Tibial nerve (tissue), 4 donors: ENCODE measurements around the gene TIPRL. TPM values are rescaled to one million over a fixed set of nuclear protein-coding genes. Genes with fewer than 3 reads are reported as not detected.
A peak's percentile ranks its signal among the peaks of the same experiment; 100 is the strongest.

Source experiments
- DNase-seq, 2 donors: peaks; one replicate each; pipeline ENCODE4 v3.0.0-alpha.2; 2019; ENCODE audit warnings: low spot score in 2 of 2
- H3K27ac ChIP-seq, 4 donors: fragments of 200-600 bp; sonication (generic) in 3 of 4; one replicate each; pipeline ENCODE4 v1.5.1; 2017 to 2019; ENCODE audit warnings: mild to moderate bottlenecking in 1 of 4
- H3K27me3 ChIP-seq, 2 donors: fragments of 200-600 bp; sonication (generic) in 1 of 2; one replicate each; pipeline versions ENCODE4 v1.5.1 to v1.6.0; 2017 to 2019
- H3K36me3 ChIP-seq, 3 donors: fragments of 200-600 bp; sonication (generic); one replicate each; pipeline ENCODE4 v1.5.1; 2018 to 2019
- H3K4me1 ChIP-seq, 4 donors: fragments of 200-600 bp; sonication (generic) in 3 of 4; one replicate each; pipeline ENCODE4 v1.5.1; 2017 to 2019
- H3K4me3 ChIP-seq, 4 donors: fragments of 200-600 bp; sonication (generic) in 3 of 4; one replicate each; pipeline ENCODE4 v1.5.1; 2017 to 2019; ENCODE audit warnings: mild to moderate bottlenecking in 1 of 4, moderate library complexity in 1 of 4
- H3K9me3 ChIP-seq, 4 donors: fragments of 200-600 bp; sonication (generic) in 3 of 4; one replicate each; pipeline ENCODE4 v1.5.1; 2017 to 2019
- EP300 ChIP-seq, 2 donors: sonication (generic); formaldehyde crosslinking; IDR thresholded peaks; one replicate each; pipeline ENCODE4 v1.6.1; 2017; ENCODE audit warnings: antibody characterized with exemption in 2 of 2, mild to moderate bottlenecking in 1 of 2
- POLR2A ChIP-seq, 2 donors: fragments of 450-650 bp; IDR thresholded peaks; one replicate each; pipeline ENCODE4 v1.6.1; 2017; ENCODE audit warnings: antibody characterized with exemption in 2 of 2, mild to moderate bottlenecking in 2 of 2, moderate library complexity in 2 of 2
- WGBS, 2 donors: methylation state at CpG; one replicate each; pipeline ENCODE4 v1.1.5; 2018; 5-methylcytosine and 5-hydroxymethylcytosine counted together
- total RNA-seq, 4 donors: library from RNA; depleted of rRNA; stranded (reverse); fragments of >200 nt; gene quantifications; one replicate each; pipeline ENCODE4 v1.1.0, GENCODE V29; 2016
- TF ChIP-seq, protein P1 (sequence below), 5 experiments: fragments of 200-600 bp in 3 of 5; fragments of 450-650 bp in 2 of 5; sonication (generic) in 3 of 5; IDR thresholded peaks; one replicate each; pipeline ENCODE4 v1.5.1; 2016 to 2019; ENCODE audit warnings: antibody characterized with exemption in 5 of 5, mild to moderate bottlenecking in 3 of 5, moderate library complexity in 2 of 5

Gene TIPRL
- total RNA-seq, 4 donors from 2014 or later, result 16.5 to 25.3 (median 20.6) TPM

DNA sequence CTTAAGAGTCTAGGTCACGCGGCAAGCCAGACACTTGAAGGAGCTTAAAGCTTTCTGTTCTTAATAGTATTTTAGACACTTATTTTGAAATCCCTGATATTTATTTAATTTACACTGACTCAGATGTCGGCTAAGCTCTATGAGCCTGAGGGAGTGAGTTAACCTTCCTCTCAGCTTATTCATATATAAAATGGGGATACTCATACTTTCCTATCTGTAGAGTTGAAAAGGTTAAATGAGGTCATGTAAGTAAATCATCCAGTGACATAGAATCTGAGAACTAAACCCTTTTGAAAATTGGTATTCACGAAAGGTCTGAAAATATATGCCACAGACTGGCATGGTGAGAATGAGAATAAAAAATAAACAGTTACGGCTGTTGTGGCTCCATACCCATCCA, 40.6 kb upstream of the TIPRL start:
- peaks cover 0 to 35% (median 11%) of the 10 kb centered on the region in 4 donors for H3K4me1 ChIP-seq
- peak overlapping the region in 2 of 4 donors; percentile 78 to 90 for H3K27ac ChIP-seq
- no peaks in the 10 kb centered on the region for H3K36me3 ChIP-seq
- H3K27me3 ChIP-seq, result no peaks in the 10 kb centered on the region
- H3K9me3 ChIP-seq, result no peaks in the 10 kb centered on the region
- TF ChIP-seq, protein P1, sequence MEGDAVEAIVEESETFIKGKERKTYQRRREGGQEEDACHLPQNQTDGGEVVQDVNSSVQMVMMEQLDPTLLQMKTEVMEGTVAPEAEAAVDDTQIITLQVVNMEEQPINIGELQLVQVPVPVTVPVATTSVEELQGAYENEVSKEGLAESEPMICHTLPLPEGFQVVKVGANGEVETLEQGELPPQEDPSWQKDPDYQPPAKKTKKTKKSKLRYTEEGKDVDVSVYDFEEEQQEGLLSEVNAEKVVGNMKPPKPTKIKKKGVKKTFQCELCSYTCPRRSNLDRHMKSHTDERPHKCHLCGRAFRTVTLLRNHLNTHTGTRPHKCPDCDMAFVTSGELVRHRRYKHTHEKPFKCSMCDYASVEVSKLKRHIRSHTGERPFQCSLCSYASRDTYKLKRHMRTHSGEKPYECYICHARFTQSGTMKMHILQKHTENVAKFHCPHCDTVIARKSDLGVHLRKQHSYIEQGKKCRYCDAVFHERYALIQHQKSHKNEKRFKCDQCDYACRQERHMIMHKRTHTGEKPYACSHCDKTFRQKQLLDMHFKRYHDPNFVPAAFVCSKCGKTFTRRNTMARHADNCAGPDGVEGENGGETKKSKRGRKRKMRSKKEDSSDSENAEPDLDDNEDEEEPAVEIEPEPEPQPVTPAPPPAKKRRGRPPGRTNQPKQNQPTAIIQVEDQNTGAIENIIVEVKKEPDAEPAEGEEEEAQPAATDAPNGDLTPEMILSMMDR (IDR thresholded peaks at IDR 0.05), result no peak
- TF ChIP-seq POLR2A (IDR thresholded peaks at IDR 0.05), result no peak
- TF ChIP-seq EP300 (IDR thresholded peaks at IDR 0.05), result no peak
- DNase-seq, result no peak
- no peak overlapping the region for H3K4me3 ChIP-seq
- 84 to 87% methylated on average over 5 of the region's 5 CpGs for WGBS, 2 donors

DNA sequence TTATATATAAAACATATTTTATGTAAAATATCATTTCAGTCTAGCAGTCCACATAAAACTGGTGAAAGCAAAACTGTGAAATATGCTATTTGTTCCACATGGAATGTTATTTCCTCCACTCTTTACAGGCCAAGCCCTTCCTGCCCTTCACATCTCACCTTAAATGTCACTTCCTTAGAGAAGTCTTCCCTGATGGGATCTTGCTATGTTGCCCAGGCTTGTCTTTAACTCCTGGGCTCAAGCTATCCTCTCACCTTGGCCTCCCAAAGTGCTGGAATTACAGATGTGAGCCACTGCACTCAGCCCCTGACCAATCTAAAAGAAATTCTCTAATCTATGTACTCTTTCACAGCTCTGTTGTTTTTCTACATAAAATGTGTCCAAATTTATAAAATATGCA, 39.7 kb upstream of the TIPRL start:
- Histone ChIP-seq H3K4me1 (peaks cover 0 to 32% (median 11%) of the 10 kb centered on the region in 4 donors), H3K36me3 (no peaks in the 10 kb centered on the region), H3K9me3 (no peaks in the 10 kb centered on the region), H3K4me3 (no peak overlapping the region), H3K27me3 (no peaks in the 10 kb centered on the region), H3K27ac (no peak overlapping the region)
- TF ChIP-seq EP300 (IDR thresholded peaks at IDR 0.05) (no peak), POLR2A (IDR thresholded peaks at IDR 0.05) (no peak)
- TF ChIP-seq, protein P1 (IDR thresholded peaks at IDR 0.05), result no peak
- no peak for DNase-seq

DNA sequence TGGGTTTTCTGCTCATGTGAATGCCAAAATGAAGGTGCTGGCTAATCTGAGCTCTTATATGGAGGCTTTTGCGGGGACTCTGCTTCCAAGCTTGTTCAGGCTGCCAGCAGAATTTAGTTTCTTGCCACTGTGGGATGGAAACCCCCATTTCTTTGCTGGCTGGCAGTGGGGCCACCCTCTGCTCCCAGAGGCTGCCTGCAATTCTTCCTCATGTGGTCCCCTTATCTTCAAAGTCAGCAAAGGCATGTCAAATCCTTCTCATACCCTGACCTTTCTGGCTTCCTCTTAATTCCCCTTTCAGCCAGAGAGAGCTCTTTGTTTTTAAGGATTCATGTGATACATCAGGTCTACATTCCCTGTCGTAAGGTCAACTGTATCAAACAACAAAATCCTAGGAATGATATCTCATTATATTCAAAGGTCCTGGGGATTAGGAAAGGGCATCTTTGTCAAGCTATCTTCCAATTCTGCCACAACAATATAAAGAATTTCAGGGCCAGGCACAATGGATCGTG, 36.8 kb upstream of the TIPRL start:
- WGBS, 2 donors, result 78 to 83% methylated on average over 3 of the region's 3 CpGs

DNA sequence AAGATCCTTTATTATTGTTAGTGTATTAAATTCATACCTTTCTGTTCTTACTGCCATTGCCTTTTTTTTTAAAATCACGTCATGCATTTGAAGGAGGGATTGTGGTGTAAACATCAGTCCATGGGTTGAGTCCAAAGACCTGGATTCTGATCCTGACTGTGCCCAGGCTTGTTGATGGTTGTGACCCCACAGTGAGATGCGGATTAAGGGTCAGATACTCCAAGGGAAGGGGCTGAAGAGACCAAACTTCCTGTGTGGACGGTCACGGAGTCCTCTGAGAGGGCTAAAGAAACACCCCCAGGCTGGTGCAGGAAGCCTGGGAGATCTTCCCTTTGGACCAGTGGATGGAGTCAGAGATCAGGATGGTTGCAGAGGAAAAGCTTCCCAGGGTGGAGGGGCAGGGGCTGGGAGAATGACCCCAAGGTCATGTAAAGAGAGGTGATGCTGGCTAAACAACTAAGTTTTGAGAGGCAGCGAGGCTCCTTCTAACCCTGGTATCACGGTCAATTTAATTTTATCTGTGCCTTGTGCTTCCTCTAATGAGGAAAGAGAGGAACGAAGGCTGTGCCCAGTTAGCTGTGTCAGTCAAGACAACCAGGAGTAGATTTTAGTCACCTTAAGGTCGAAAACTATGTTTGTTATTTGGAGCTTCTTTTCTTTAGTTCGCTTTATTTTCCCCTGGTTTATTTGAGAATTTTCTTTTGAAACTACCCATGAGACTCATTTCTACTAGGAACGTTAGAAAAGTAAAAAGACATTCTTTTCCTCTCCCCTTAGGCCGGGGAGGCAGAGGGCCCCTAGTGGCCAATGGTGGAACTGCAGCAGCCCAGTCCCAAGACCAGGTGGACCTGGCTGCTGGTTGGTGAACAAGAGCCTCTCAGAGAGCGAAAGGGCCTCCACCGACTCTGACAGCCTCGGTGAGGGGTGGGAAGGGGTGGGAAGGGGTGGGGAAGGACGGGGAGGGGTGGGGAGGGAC, 33.3 kb upstream of the TIPRL start:
- TF ChIP-seq EP300 (IDR thresholded peaks at IDR 0.05), result peak in 1 of 2 donors; percentile 37
- TF ChIP-seq, protein P1 (IDR thresholded peaks at IDR 0.05), result peak; percentile 81 to 100 (median 97)
- no peak for TF ChIP-seq POLR2A (IDR thresholded peaks at IDR 0.05)
- H3K36me3 ChIP-seq, result no peaks in the 10 kb centered on the region
- peaks cover 0 to 6% (median 0%) of the 10 kb centered on the region in 4 donors for H3K4me1 ChIP-seq
- H3K4me3 ChIP-seq, result peak overlapping the region in 1 of 4 donors; percentile 3
- DNase-seq, result peak; percentile 77 to 90
- WGBS, 2 donors, result 25 to 30% methylated on average over 13 to 15 of the region's 15 CpGs
- H3K27ac ChIP-seq, result peak overlapping the region in 2 of 4 donors; percentile 20 to 25
- H3K9me3 ChIP-seq, result no peaks in the 10 kb centered on the region
- H3K27me3 ChIP-seq, result no peaks in the 10 kb centered on the region

More for the DNA sequence above, 36.8 kb upstream of the TIPRL start:
- no peak for DNase-seq
- TF ChIP-seq POLR2A (IDR thresholded peaks at IDR 0.05) (no peak), EP300 (IDR thresholded peaks at IDR 0.05) (no peak)
- TF ChIP-seq, protein P1 (IDR thresholded peaks at IDR 0.05), result no peak
- peaks cover 0 to 17% (median 0%) of the 10 kb centered on the region in 4 donors for H3K4me1 ChIP-seq
- no peaks in the 10 kb centered on the region for H3K9me3 ChIP-seq
- no peaks in the 10 kb centered on the region for H3K36me3 ChIP-seq
- H3K27me3 ChIP-seq, result no peaks in the 10 kb centered on the region
- no peak overlapping the region for H3K4me3 ChIP-seq
- no peak overlapping the region for H3K27ac ChIP-seq

DNA sequence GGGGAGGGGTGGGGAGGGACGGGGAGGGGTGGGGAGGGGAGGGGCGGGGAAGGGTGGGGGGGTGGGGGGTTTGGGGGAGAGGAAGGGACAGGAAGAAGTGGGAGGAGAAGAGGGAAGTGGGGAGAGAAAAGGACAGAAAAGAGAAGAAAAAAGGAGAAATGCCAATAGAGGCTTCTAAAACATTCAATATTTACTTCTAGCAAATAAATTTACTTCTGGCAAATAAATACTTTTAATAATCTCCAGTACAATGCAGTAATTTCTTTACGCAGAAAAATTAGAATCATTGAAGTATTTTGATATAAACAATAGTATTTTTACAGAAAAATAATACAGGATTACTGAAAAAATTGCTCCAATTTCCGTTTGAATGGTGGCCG, 32.6 kb upstream of the TIPRL start:
- Histone ChIP-seq H3K27me3 (no peaks in the 10 kb centered on the region), H3K9me3 (no peaks in the 10 kb centered on the region), H3K36me3 (no peaks in the 10 kb centered on the region), H3K4me3 (no peak overlapping the region), H3K4me1 (peaks cover 0 to 6% (median 0%) of the 10 kb centered on the region in 4 donors), H3K27ac (no peak overlapping the region)
- WGBS, 2 donors, result 50 to 52% methylated on average over 5 of the region's 5 CpGs
- DNase-seq, result no peak
- no peak for TF ChIP-seq EP300 (IDR thresholded peaks at IDR 0.05)
- TF ChIP-seq, protein P1 (IDR thresholded peaks at IDR 0.05), result no peak
- no peak for TF ChIP-seq POLR2A (IDR thresholded peaks at IDR 0.05)
